Measurements from ENCODE around the gene ZBTB40.

ZBTB40 gene

DNA sequence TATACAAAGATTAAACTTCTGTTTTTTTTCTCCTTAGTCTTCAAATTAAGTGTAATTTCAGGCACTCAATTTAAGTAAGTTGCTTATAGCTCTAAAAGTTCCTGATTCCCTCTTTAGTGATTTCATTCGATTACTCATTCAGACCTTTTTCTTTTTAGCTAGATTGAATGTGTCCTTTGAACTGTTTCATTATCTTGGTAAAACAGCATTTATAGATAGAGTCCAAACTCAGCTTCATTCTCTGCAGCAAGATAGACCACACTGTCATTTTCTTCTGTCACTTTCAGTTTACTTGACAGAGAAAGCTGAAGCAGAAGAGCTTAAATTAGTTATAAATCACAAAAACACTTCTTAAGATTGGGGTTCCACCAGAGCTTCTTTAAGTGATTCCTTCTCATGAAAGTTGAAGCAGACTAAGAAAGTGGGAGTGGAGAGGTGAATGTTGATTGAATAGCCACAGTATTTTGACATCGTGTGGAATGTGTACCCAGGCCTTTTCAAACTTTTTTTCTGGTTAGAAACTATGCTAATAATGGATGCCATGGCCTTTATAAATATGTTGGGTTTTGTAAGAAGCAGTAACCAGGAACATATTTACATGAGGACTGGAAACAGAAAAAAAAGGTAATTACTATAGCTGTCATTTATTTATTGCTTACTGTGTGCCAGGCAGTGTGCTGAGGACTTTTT, 52.2 kb downstream of the ZBTB40 start:
- DNase-seq (ENCODE audit: low read depth in 4 of 4, low spot score in 1 of 4) = no peak

DNA sequence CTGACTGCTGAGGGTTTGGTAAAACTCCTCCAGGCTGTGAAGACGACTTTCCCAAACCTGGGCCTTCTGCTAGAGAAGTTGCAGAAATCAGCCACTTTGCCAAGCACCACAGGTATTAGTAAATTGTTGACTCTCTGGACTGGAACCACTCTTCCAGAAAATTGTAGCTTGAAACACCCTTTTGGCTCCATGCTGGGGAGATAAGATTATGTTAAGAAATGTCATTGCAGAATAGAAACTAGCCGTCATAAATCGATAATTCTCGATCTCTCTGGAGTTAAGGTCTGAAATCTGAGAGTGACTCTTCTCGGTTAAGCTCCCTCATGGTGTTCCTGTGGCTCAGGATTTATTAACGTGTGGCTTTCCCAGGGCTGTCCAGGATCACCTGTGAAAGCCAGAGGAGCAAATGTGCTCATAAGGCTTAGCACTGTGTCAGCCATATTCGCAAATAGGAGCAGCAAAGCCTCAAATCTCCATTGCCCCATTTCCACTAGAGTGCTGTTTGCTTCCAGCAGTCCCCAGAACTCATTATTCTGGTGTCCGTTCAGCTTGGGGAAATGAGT, 54.6 kb downstream of the ZBTB40 start:
- no peak for DNase-seq (ENCODE audit: low read depth in 4 of 4, low spot score in 1 of 4)

DNA sequence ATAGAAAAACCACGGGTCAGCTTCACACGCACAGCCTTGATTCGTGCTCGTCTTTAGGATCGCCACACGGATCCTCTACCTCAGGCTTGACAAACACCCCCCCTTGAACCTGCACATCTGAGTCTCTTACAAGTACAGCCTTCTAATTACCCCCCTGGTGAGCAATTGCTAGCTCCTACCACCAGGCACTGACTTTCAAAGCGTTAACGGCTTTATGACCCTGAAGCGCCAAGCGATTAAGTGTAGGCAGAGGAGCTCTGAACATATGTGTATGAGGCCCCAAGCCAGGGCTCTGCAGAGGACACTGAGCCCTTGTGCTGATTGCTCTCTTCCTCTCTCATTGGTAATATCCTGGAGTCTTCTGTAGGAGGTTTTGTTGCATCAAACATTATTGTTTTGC, 55.9 kb downstream of the ZBTB40 start:
- no peak for DNase-seq (ENCODE audit: low read depth in 4 of 4, low spot score in 1 of 4)

DNA sequence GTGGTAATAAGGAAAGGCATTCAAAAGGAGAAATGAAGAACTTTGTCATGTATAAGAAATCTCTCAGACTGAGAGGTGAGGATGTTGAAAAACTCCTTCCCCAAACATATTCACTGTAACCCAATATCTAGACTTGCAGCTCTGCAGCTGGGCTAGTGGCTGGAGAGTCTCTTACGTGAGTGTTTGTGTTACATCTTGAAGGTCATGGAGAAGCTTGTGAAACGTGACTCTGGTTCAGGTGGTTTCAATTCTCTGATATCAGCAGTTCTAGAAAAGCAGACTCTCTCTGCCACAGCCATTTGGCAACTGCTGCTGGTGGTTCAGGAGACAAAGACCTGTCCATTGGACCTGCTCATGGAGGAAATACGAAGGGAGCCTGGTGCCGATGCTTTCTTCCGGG, 56.7 kb downstream of the ZBTB40 start:
- no peak for DNase-seq (ENCODE audit: low read depth in 4 of 4, low spot score in 1 of 4)

DNA sequence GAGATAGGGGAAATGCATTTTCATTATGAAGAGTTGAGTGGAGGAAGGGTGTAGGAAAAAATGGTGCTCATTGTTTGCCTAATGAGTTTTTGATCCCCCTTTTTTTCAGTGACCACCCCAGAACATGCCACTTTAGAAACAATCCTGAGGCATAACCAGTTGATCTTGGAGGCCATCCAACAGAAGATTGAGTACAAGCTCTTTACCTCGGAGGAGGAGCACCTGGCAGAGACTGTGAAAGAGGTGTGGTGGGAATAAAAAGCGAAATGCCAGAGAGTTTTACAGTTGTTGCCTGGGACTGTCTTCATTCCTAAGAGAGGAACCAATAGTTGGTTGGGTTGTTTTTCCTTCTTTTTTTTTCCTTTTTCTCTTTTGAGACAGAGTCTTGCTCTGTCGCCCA, 57.3 kb downstream of the ZBTB40 start:
- no peak for DNase-seq (ENCODE audit: low read depth in 4 of 4, low spot score in 1 of 4)

DNA sequence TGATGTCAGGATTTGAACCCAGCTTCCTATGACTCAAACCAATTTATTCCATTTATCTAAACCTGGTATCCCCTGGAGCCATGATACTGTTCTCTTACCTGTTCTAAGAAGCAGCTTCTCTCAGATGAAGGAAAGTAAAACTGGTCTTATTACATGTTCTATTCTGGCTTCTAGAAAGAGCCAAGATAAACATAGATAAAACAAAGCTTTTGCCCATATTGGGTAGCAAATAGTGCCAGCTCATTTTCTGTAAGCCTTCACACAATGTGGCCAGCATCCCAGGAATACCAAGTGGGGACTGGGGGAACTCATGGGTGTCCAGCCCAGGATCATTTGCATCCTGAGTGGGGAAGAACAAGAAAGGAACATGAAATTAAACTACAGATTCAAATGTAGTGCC, 58.2 kb downstream of the ZBTB40 start:
- DNase-seq (ENCODE audit: low read depth in 4 of 4, low spot score in 1 of 4) = no peak

DNA sequence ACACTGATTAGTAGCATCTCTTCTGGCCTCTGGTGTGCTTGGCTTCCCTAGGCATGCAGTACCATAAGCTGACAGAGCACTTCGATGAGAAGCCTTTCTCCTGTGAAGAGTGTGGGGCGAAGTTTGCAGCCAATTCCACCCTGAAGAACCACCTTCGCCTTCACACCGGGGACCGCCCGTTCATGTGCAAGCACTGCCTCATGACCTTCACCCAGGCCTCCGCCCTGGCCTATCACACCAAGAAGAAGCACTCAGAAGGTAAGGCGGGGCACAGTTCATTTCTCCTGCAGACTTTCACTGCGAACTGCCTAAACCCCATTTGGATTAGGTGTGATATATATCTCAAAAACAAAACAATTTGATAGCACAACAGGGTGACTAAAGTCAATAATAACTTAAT, 61.2 kb downstream of the ZBTB40 start:
- DNase-seq (ENCODE audit: low read depth in 4 of 4, low spot score in 1 of 4) = no peak

DNA sequence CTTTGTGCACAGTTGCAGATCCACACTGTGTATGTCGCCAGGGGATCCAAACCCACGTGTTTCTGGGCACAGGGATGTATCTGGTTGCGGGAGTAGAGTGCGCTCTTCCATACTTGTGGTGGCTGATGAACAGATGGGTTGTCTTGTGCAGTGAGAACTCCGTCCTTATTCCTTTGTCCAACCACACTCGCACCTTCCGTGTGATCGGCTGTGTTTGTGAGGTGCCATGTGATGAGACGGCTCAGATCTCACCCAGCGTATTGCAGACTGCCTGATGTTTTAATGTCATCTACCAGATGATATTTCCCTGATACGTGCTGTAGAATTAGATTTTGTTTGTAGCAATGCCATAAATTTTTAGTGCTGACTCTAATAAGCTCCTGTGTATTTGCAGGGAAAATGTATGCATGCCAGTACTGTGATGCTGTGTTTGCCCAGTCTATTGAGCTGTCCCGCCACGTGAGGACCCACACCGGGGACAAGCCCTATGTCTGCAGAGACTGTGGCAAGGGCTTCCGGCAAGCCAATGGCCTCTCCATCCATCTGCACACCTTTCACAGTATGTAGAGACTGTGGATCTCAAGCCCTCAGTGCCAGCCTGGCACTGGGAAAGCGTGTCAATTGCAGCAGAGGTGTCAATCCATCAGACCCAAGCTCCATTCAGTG, 65.4 kb downstream of the ZBTB40 start:
- DNase-seq (ENCODE audit: low read depth in 4 of 4, low spot score in 1 of 4) = no peak

DNA sequence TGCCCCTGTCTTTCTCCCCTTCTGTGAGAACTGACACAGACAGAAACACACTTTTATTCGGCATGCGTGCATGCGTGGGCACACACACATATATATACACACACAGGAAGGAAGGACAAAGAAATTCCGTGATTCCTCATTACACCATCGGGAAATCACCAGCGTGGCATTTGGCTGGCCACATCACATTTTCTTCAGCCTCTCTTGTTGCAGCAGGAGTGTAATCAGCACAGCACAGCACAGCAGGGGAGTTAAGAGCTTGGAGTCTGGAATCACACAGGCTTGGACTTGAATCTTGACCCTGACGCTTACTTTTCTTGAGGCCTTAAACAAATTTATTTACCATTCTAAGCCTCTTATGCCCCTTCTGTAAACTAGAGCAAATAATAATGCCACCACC, 66.3 kb downstream of the ZBTB40 start:
- DNase-seq (ENCODE audit: low read depth in 4 of 4, low spot score in 1 of 4) = no peak

DNA sequence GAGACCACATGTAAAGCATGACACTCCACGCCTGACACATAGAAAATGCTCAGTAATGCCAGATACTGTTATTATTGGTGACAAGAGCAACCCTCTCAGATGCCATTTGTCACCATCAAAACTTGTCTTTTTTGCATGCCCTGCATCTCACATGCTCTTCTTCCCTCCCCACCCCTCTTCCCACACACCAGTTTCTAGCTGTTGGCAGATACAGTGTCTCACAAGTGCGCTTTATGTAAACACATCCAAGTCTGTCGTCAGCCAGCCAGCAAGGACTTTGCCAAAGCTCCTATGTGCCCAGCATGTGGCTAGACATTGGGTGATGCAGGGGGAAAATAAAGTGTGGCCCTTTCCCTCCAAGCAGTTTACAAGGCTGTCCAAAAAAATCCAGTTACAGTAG, 66.7 kb downstream of the ZBTB40 start:
- DNase-seq (ENCODE audit: low read depth in 4 of 4, low spot score in 1 of 4) = no peak

DNA sequence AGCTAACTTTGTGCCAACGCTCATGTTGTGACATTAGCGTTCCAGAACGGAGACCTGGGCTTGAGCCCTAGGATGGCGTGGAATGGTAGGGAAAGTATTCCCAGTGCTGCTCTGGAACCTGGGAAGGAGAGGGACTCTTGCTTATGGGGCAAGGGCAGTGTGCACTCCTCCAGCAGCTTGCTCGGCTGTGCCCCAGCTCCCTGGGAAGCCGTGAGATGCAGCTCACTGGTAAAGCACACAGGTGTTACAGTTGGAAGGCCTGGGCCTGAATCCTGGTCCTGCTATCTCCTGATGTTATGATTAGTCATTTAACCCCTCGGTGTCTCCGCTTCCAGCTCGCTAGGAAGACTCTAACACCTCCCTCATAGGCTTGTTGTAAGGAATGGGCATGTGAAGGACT, 69.2 kb downstream of the ZBTB40 start:
- no peak for DNase-seq (ENCODE audit: low read depth in 4 of 4, low spot score in 1 of 4)

DNA sequence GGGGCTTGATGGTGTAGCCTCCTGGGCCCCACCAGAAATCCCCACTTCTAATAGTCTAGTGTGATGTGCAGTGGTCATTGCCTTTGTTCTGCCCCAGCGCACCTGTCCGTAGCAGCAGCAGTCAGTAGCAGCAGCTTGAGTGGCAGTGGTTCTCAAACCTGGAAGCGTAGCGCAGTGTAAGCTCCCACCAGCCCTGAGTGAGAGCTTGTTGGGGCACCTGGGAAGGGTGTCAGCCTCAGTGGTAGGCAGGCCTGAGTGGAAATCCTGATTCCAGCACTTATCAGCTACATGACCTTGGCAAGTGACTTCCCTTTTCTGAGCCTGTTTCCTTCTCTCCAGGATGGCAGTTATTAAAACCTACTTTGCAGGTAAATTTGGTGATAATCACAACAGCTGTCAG, 70.0 kb downstream of the ZBTB40 start:
- DNase-seq (ENCODE audit: low read depth in 4 of 4, low spot score in 1 of 4) = no peak

DNA sequence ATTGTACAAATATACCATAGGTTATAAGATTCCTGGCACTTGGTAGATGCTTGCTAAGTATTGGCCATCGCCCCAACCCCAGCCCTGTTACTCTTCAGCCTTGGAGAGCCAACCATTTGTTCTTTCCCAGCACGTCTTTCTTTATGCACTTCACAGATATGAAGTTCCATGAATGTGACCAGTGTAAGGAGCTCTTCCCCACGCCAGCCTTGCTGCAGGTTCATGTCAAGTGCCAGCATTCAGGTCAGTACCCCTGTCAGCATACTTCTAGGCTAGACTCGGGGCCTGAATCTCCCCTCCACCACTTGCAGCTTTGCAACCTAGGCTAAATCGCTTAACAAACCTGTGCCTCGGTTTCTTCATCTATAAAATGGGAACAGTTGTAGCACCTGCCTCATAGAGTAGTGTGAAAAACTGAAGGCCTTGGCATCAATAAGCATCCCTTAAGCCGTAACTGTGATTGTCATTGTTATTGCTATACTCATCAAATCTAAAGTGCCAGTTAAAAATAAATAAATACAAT, 70.6 kb downstream of the ZBTB40 start:
- no peak for DNase-seq (ENCODE audit: low read depth in 4 of 4, low spot score in 1 of 4)

DNA sequence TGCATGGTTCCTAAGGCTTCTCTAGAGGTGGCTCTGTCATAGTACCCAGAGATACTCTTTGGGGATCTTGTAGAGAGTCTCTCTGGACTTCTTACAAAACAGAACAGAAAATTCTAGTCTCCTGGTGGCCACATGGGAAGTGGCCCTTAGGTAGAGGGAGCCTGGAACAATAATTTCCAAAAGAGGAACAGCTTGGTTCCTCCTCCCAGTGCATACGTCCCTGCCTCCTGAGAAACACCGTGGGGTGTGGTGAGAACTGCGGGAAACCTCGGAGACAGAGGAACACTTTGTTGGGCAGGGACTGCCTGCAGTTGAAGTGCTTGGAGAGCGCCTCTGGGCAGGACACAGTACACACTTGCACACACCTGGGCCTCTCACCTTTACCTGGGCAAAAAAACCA, 72.8 kb downstream of the ZBTB40 start:
- DNase-seq (ENCODE audit: low read depth in 4 of 4, low spot score in 1 of 4) = no peak

DNA sequence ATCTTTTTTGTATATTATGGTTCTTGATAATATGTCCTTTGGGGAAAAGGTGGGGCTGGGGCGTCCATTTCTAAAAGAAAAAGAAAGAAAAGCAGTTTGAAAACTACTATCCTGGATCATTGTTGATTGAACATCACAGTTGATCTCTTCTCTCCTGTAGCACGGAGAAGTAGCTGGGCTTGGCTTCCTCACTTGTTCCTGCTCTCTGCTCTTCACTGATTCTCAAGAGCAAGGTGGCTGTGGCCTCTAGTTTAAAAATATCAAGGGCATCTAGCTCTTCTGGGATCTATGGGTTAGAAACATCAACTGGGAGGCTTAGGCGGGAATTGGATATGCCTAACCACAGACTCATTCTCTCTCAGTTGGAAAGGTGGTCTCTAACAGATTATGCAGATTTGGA, 73.6 kb downstream of the ZBTB40 start:
- no peak for DNase-seq (ENCODE audit: low read depth in 4 of 4, low spot score in 1 of 4)

DNA sequence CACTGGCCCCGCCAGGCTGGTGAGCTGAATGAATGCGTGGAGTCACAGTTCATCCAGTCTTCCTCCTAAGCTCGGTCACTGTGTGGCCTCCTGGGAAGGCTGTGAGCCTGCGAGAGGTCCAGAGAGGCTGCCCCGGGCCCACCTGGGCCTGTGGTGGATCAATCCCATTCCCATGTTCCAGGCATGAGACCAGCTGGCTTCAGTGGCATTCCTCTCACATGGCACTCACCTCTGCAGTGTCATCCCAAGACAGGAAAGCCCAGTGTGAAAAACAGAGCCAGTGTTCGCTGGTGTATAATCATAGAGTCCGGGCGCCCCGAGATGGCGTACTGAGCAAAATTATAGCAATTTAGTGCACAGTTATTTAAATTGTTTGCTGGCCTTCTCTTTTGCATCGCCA, 74.0 kb downstream of the ZBTB40 start:
- no peak for DNase-seq (ENCODE audit: low read depth in 4 of 4, low spot score in 1 of 4)

DNA sequence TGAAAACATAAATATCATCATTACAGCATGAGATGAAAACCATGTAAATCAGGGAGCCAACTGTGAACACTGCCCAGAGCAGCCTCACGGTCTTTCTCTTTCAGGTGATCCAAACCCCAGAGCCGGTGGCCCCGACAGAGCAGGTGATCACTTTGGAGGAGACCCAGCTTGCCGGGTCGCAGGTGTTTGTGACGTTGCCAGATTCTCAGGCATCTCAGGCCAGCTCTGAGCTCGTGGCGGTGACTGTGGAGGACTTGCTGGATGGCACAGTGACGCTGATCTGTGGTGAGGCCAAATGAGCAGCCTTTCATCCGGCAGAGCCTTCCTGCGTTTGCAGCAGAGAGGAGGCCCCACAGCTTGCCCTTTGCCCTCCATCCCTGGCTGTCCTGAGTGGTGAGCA, 74.4 kb downstream of the ZBTB40 start:
- DNase-seq (ENCODE audit: low read depth in 4 of 4, low spot score in 1 of 4) = no peak

DNA sequence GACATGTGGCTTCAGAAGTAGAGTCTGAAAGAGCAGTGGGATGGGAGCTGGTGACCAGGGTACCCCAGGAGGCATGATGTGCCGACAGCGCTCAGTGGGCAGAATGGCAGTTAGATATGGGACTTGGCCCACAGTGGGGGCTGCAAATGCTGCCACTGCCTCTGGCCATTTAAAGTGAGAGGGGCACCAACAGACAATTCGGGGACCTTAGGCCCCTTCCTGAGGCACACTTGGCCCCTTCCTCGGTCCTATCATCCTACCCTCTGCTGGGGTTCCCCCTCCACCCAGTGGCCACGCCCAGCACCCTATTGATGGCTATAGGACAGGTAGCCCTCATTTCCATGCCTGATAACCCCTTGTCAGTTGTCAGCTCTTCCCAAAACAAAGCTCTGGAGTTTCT, 75.0 kb downstream of the ZBTB40 start:
- no peak for DNase-seq (ENCODE audit: low read depth in 4 of 4, low spot score in 1 of 4)

DNA sequence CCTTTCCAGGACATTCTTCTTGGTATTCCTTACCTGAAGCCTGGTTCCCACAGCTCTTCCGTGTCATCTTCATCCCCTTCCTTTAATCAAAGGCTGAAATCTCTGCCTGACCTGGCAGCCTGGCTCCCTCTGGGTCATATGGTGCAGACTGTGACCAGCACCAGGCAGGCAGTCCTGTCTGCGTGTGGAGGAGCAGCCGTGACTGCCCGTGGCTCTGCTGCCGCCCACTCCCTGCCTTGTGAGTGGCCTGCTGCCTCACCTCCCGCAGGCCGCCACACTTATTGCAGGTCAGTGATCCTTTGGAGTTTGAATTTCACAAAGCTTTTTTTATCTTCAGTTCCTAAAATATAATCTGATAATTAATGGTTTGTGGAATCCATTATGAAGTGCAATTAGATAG, 75.5 kb downstream of the ZBTB40 start:
- no peak for DNase-seq (ENCODE audit: low read depth in 4 of 4, low spot score in 1 of 4)

DNA sequence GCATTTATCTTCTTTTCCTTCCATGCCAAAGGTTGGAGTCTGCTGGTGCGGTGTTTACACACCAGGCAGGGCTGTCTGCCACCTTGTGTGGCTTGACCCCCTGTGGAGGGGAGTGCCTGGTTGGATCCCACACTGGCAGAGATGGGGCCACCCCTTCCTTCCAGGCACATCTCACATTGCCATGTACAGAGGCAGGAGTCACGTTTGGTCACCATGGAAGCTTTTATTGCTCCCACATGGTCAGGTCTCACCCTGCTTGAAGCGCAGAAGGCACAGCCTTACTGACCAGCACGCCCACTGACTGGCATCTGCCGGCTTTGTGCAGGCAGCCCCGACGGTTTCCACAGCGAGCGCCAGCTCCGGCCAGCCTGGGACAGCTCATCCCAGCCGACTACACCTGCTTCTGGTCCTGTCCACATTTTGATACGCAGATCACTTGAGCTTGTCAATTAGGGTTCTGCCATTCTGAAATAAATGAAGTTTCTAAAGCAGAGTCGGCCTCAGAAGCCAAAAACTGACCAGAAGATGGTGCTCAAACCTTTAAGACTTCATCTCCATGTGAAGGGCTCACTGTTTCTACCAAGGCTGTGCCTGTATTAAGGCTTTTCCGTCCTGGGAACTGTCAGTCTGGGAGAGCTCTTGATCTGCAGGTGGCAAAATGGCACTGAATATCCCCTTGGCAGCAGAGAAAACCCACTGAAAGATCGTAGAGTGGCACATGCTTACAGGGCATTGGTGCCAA, 76.1 kb downstream of the ZBTB40 start:
- DNase-seq (ENCODE audit: low read depth in 4 of 4, low spot score in 1 of 4) = no peak

DNA sequence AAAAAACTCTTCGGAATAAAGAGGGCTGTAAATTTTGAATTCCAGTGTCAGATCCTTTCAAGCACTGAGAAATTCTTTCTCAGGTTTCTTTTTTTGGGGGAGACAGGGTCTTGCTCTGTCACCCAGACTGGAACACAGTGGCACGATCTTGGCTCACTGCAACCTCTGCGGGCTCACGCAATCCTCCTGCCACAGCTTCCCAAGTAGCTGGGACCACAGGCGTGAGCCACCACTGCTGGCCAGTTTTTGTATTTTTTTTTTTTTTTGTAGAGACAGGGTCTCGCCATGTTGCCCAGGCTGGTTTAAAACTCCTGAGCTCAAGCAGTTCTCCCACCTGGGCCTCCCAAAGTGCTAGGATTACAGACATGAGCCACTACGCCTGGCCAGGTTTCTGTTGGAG, 76.8 kb downstream of the ZBTB40 start:
- no peak for DNase-seq (ENCODE audit: low read depth in 4 of 4, low spot score in 1 of 4)

Data from stimulated activated CD4-positive, alpha-beta T cell treated with anti-CD3 and anti-CD28 coated beads, Interleukin-1b, Interleukin-23, amount 100 ng/mL, for 24 hours (primary cell).